ENCODE measurements around the gene SENP1.

DNA sequence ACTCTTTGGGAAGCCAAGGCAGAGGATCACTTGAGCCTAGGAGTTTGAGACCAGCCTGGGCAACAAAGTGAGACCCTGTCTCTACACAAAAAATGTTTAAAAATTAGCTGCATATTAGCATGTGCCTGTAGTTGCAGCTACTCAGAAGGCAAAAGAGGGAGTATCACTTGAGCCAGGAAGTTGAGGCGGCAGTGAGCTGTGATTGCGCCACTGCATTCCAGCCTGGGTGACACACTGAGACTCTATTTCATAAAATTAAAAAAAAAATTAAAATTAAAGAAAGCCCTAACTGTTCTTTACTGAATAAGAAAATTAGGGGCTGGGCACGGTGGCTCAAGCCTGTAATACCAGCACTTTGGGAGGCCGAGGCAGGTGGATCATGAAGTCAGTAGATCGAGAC, 27.0 kb downstream of the SENP1 start:
- TF ChIP-seq, protein P1, sequence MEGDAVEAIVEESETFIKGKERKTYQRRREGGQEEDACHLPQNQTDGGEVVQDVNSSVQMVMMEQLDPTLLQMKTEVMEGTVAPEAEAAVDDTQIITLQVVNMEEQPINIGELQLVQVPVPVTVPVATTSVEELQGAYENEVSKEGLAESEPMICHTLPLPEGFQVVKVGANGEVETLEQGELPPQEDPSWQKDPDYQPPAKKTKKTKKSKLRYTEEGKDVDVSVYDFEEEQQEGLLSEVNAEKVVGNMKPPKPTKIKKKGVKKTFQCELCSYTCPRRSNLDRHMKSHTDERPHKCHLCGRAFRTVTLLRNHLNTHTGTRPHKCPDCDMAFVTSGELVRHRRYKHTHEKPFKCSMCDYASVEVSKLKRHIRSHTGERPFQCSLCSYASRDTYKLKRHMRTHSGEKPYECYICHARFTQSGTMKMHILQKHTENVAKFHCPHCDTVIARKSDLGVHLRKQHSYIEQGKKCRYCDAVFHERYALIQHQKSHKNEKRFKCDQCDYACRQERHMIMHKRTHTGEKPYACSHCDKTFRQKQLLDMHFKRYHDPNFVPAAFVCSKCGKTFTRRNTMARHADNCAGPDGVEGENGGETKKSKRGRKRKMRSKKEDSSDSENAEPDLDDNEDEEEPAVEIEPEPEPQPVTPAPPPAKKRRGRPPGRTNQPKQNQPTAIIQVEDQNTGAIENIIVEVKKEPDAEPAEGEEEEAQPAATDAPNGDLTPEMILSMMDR (conservative IDR thresholded peaks at IDR 0.05; ENCODE audit: low read depth, low read length), result no peak
- TF ChIP-seq POLR2A (IDR thresholded peaks at IDR 0.05; ENCODE audit: low read depth, low read length), result no peak
- TF ChIP-seq BHLHE40 (IDR thresholded peaks at IDR 0.05; ENCODE audit: low read depth, low read length), result no peak
- peak; percentile 98 for TF ChIP-seq CEBPB (IDR thresholded peaks at IDR 0.05; ENCODE audit: low read depth, low read length)
- TF ChIP-seq, protein P2, sequence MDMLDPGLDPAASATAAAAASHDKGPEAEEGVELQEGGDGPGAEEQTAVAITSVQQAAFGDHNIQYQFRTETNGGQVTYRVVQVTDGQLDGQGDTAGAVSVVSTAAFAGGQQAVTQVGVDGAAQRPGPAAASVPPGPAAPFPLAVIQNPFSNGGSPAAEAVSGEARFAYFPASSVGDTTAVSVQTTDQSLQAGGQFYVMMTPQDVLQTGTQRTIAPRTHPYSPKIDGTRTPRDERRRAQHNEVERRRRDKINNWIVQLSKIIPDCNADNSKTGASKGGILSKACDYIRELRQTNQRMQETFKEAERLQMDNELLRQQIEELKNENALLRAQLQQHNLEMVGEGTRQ (IDR thresholded peaks at IDR 0.05; ENCODE audit: low read depth, low read length), result no peak
- TF ChIP-seq MAFK (IDR thresholded peaks at IDR 0.05; ENCODE audit: low read depth, low read length), result no peak
- TF ChIP-seq RCOR1 (IDR thresholded peaks at IDR 0.05; ENCODE audit: insufficient replicate concordance, low read length), result no peak
- TF ChIP-seq RAD21 (IDR thresholded peaks at IDR 0.05; ENCODE audit: low read length), result no peak
- TF ChIP-seq CHD1 (IDR thresholded peaks at IDR 0.05; ENCODE audit: low read depth, low read length), result no peak
- no peak for TF ChIP-seq SMC3 (IDR thresholded peaks at IDR 0.05; ENCODE audit: low read depth, low read length)
- no peak for TF ChIP-seq RFX5 (IDR thresholded peaks at IDR 0.05; ENCODE audit: low read depth, low read length)
- TF ChIP-seq NFE2L2 (IDR thresholded peaks at IDR 0.05; ENCODE audit: low read depth, low read length), result no peak
- TF ChIP-seq MAZ (IDR thresholded peaks at IDR 0.05; ENCODE audit: borderline replicate concordance, low read depth, low read length), result no peak

All from IMR-90 (cell line).